Left lung (tissue), 10 donors: ENCODE results near the gene FER. TPM values are rescaled to one million over a fixed set of nuclear protein-coding genes. Genes with fewer than 3 reads are reported as not detected.

Experiments
- ATAC-seq: fragments of 200-7000 bp; cut with Tn5 transposase; one replicate; pipeline ENCODE4 v1.9.1; 2020; ENCODE audit warnings: moderate library complexity
- DNase-seq, 4 donors: peaks; one replicate each; pipeline ENCODE4 v3.0.0-alpha.2; 2013 to 2020
- H3K27ac ChIP-seq, 2 donors: fragments of 200-600 bp; sonication (generic) in 1 of 2; one replicate each; pipeline versions ENCODE4 v1.5.0 to v1.8.0; 2020 to 2021
- H3K27me3 ChIP-seq, 2 donors: fragments of 200-600 bp; sonication (generic) in 1 of 2; one replicate each; pipeline versions ENCODE4 v1.5.0 to v1.8.0; 2020 to 2021
- H3K36me3 ChIP-seq, 2 donors: fragments of 200-600 bp; sonication (generic) in 1 of 2; one replicate each; pipeline versions ENCODE4 v1.5.0 to v1.8.0; 2020 to 2021
- H3K4me1 ChIP-seq, 2 donors: fragments of 200-600 bp; one replicate each; pipeline ENCODE4 v1.8.0; 2021
- H3K4me3 ChIP-seq, 2 donors: fragments of 200-600 bp; sonication (generic) in 1 of 2; one replicate each; pipeline versions ENCODE4 v1.5.0 to v1.8.0; 2020 to 2021; ENCODE audit warnings: mild to moderate bottlenecking in 1 of 2
- H3K9me3 ChIP-seq, 2 donors: fragments of 200-600 bp; sonication (generic) in 1 of 2; one replicate each; pipeline versions ENCODE4 v1.5.0 to v1.8.0; 2020 to 2021
- CTCF ChIP-seq, 2 donors: fragments of 200-600 bp; sonication (generic) in 1 of 2; IDR thresholded peaks; one replicate each; pipeline versions ENCODE4 v1.5.0 to v1.8.0; 2021; ENCODE audit warnings: antibody characterized with exemption in 2 of 2
- intact Hi-C, 2 donors: fragments of 100-400 bp; cut with DNase I; formaldehyde crosslinking; loops; one replicate each; pipeline versions ENCODE4 v1.11.2 to v1.14.2; 2022
- polyA plus RNA-seq, 6 donors: library from polyadenylated mRNA; unstranded; fragments of 120-200 nt; gene quantifications; one replicate each; pipeline ENCODE4 v1.2.1, GENCODE V29; 2013; ENCODE audit not compliant: insufficient read length in 6 of 6
- total RNA-seq, 2 donors: library from RNA; stranded (reverse); fragmentation: NEBNext Ultra II Directional; extraction: Animal tissue kit (Norgen Biotek cat#: 25700); gene quantifications; one replicate each; pipeline ENCODE4 v1.2.1, GENCODE V29; 2021
- donor health status: DM: no; HTN: yes; CAD: no.
- donor health status: DM: no; HTN: no; CAD: no.

The FER gene
- total and polyA plus RNA-seq, 8 donors, result 16.6 to 27.0 (median 19.4) TPM

GRCh38 chr5:108997720-108998119 lies 250.0 kb downstream of the FER start:
- ATAC-seq, result no peak
- Histone ChIP-seq H3K4me3 (no peak overlapping the region), H3K4me1 (no peaks in the 10 kb centered on the region), H3K36me3 (no peaks in the 10 kb centered on the region), H3K27me3 (no peaks in the 10 kb centered on the region), H3K27ac (no peak overlapping the region), H3K9me3 (peaks cover 0 to 10% of the 10 kb centered on the region in 2 donors)
- no peak for TF ChIP-seq CTCF (IDR thresholded peaks at IDR 0.05)
- intact Hi-C loops, result no loop called here
- no peak for DNase-seq

DNA sequence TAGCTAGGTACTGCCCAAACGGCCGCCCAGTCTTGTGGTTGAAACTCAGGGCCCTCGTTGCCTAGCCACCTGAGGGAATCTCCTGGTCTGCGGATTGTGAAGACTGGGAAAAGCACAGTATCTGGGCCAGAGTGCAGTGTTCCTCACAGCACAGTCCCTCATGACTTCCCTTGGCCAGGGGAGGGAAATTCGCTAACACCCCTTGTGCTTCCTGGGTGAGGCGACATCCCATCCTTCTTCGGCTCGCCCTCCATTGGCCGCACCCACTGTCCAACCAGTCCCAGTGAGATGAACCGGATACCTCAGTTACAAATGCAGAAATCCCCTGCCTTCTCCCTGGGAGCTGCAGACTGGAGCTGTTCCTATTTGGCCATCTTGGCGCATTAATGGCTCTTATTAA lies 250.5 kb downstream of the FER start:
- H3K27me3 ChIP-seq, result no peaks in the 10 kb centered on the region
- H3K36me3 ChIP-seq, result no peaks in the 10 kb centered on the region
- TF ChIP-seq CTCF (IDR thresholded peaks at IDR 0.05), result no peak
- H3K27ac ChIP-seq, result no peak overlapping the region
- H3K9me3 ChIP-seq, result peaks cover 0 to 10% of the 10 kb centered on the region in 2 donors
- intact Hi-C loops, result no loop called here
- no peak for DNase-seq
- H3K4me1 ChIP-seq, result no peaks in the 10 kb centered on the region
- no peak for ATAC-seq
- H3K4me3 ChIP-seq, result no peak overlapping the region

DNA sequence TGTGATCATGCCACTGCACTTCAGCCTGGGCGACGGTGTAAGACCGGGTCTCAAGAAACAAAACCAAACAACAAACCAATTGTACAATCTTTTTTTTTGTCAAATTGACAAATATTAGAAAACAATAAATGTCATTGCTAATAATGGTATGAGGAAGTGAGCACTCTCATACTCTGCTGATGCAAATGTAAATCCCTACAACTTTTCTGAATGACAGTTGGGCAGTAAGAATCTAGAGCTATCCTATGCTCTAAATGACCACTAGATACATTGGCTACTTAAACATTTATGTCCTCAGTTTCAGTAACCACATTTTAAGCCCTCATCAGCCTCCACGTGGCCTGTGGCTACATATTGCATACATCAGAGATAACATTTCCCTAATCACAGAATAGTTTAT lies 256.2 kb downstream of the FER start:
- H3K27ac ChIP-seq, result no peak overlapping the region
- TF ChIP-seq CTCF (IDR thresholded peaks at IDR 0.05), result no peak
- H3K9me3 ChIP-seq, result no peaks in the 10 kb centered on the region
- intact Hi-C loops, result no loop called here
- H3K4me1 ChIP-seq, result no peaks in the 10 kb centered on the region
- no peak overlapping the region for H3K4me3 ChIP-seq
- no peak for DNase-seq
- no peaks in the 10 kb centered on the region for H3K36me3 ChIP-seq
- ATAC-seq, result no peak
- no peaks in the 10 kb centered on the region for H3K27me3 ChIP-seq

DNA sequence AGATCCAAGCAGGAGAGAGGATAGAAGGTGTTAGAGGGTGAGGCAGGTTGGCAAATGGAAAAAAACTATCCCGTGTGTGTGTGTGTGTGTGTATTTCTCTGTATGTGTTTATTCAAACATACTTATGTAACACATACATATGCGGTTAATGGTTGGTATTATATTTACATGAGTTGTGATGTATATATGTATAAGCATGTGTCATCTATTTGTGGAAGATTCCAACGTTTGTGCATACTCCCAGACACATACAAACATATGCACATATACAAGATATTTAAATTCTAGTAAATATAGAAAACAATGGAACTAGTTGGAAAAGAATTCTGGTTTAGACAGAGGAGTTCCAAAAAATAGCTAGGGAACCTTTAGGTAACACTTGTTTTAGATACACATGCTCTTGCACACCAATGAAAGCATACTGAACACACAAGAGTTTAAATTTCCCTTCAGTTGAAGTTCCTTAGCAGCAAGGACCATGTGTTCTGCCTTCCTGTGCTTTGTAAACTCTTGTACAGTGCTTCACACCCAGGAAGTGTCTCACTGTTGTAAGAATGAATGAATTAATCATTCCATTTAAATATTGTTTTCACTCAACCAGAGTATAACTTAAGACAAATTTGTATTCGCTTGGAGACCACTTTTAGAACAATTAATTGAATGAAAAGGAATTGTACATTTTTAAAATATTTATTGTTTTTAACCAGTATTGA lies 257.8 kb downstream of the FER start:
- DNase-seq, result no peak
- Histone ChIP-seq H3K9me3 (no peaks in the 10 kb centered on the region), H3K4me1 (no peaks in the 10 kb centered on the region), H3K4me3 (no peak overlapping the region), H3K27ac (no peak overlapping the region), H3K27me3 (no peaks in the 10 kb centered on the region), H3K36me3 (no peaks in the 10 kb centered on the region)
- intact Hi-C loops, result no loop called here
- TF ChIP-seq CTCF (IDR thresholded peaks at IDR 0.05), result no peak
- ATAC-seq, result no peak

DNA sequence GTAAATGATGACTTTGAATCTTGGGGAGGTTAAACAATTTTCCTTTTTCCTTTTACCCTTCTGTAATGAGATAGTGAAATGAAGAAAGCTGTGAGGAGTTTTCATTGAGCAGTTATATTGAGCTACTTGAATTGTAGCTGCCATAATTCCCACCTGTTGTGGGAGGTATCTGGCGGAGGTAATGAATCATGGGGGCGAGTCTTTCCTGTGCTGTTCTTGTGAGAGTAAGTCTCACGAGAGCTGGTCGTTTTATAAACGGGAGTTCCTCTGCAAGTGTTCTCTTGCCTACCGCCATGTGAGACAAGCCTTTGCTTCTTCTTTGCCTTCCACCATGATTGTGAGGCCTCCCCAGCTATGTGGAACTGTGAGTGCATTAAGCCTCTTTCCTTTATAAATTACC lies 258.4 kb downstream of the FER start:
- Histone ChIP-seq H3K36me3 (no peaks in the 10 kb centered on the region), H3K4me1 (no peaks in the 10 kb centered on the region), H3K4me3 (no peak overlapping the region), H3K27ac (no peak overlapping the region), H3K27me3 (no peaks in the 10 kb centered on the region), H3K9me3 (no peaks in the 10 kb centered on the region)
- ATAC-seq (no peak), DNase-seq (no peak)
- TF ChIP-seq CTCF (IDR thresholded peaks at IDR 0.05), result no peak
- intact Hi-C loops, result no loop called here
